GM12892 (cell line): Measurements from ENCODE around the gene TAOK1.
A peak's percentile ranks its signal among the peaks of the same experiment; 100 is the strongest.

Experiments
- DNase-seq: peaks from one replicate; pipeline ENCODE4 v3.0.0; 2011; ENCODE audit not compliant: insufficient read length
- FAIRE-seq: peaks from 2 replicates; lab custom pipeline; 2011; peaks lifted over from hg19 to GRCh38; lab: Jason Lieb, UNC
- POLR2A ChIP-seq: IDR thresholded peaks from 2 replicates; pipeline ENCODE4 v1.6.1; 2011; ENCODE audit warnings: low read depth, low read length, control low read depth
- POLR2AphosphoS5 ChIP-seq: IDR thresholded peaks from 2 replicates; pipeline ENCODE4 v1.6.1; 2011; ENCODE audit warnings: low read depth, low read length, control low read depth
- TAF1 ChIP-seq: IDR thresholded peaks from 2 replicates; pipeline ENCODE4 v1.6.1; 2011; ENCODE audit warnings: low read depth, mild to moderate bottlenecking, control low read depth, low read length, borderline replicate concordance

Gene TAOK1

GRCh38 chr17:29384901-29385300 is 5.3 kb upstream of the TAOK1 start:
- DNase-seq = no peak
- no peak for FAIRE-seq
- TF ChIP-seq POLR2AphosphoS5 (no peak), TAF1 (no peak)

GRCh38 chr17:29386760-29387159 is 3.4 kb upstream of the TAOK1 start:
- TF ChIP-seq POLR2A (no peak), POLR2AphosphoS5 (no peak), TAF1 (no peak)
- DNase-seq = no peak
- no peak for FAIRE-seq

- no peak for TF ChIP-seq POLR2A
- no peak for TF ChIP-seq POLR2AphosphoS5
- TF ChIP-seq TAF1 = no peak
- FAIRE-seq = peak; percentile 51
- DNase-seq = no peak
Measured at GRCh38 chr17:29388937-29389336, 1.2 kb upstream of the TAOK1 start.

GRCh38 chr17:29390851-29391631 is 878 bp downstream of the TAOK1 start:
- no peak for TF ChIP-seq TAF1
- TF ChIP-seq POLR2AphosphoS5 = no peak
- no peak for TF ChIP-seq POLR2A
- FAIRE-seq (peak; percentile 76), DNase-seq (no peak)

- TF ChIP-seq POLR2A (no peak), POLR2AphosphoS5 (no peak), TAF1 (no peak)
- DNase-seq = no peak
- FAIRE-seq = no peak
Measured at GRCh38 chr17:29393436-29393835, 3.3 kb downstream of the TAOK1 start.

- DNase-seq (no peak), FAIRE-seq (no peak)
- TF ChIP-seq POLR2A = no peak
- no peak for TF ChIP-seq TAF1
Measured at GRCh38 chr17:29394761-29395160, 4.6 kb downstream of the TAOK1 start.

GRCh38 chr17:29396066-29396465 is 5.9 kb downstream of the TAOK1 start:
- FAIRE-seq = no peak
- no peak for DNase-seq
- no peak for TF ChIP-seq POLR2AphosphoS5
- TF ChIP-seq POLR2A = no peak
- TF ChIP-seq TAF1 = no peak

GRCh38 chr17:29399634-29400033 is 9.5 kb downstream of the TAOK1 start:
- TF ChIP-seq POLR2AphosphoS5 (no peak), TAF1 (no peak), POLR2A (no peak)
- no peak for FAIRE-seq
- DNase-seq = no peak

GRCh38 chr17:29400818-29401217 is 10.7 kb downstream of the TAOK1 start:
- DNase-seq (no peak), FAIRE-seq (no peak)
- TF ChIP-seq TAF1 (no peak), POLR2A (no peak), POLR2AphosphoS5 (no peak)

- DNase-seq (no peak), FAIRE-seq (no peak)
- TF ChIP-seq POLR2A (no peak), TAF1 (no peak), POLR2AphosphoS5 (no peak)
Measured at GRCh38 chr17:29401258-29401657, 11.1 kb downstream of the TAOK1 start.

GRCh38 chr17:29407856-29408255 is 17.7 kb downstream of the TAOK1 start:
- DNase-seq (no peak), FAIRE-seq (no peak)
- TF ChIP-seq TAF1 = no peak
- TF ChIP-seq POLR2A = no peak
- TF ChIP-seq POLR2AphosphoS5 = no peak

GRCh38 chr17:29409963-29410362 is 19.8 kb downstream of the TAOK1 start:
- DNase-seq = no peak
- no peak for TF ChIP-seq POLR2A
- no peak for TF ChIP-seq TAF1
- no peak for TF ChIP-seq POLR2AphosphoS5
- FAIRE-seq = no peak
